Aorta (tissue), 5 donors: ENCODE data around the gene CPTP. TPM values are rescaled to one million over a fixed set of nuclear protein-coding genes. Genes with fewer than 3 reads are reported as not detected.

Experiments used
- ATAC-seq: fragments of 200-7000 bp; cut with Tn5 transposase; one replicate; pipeline ENCODE4 v1.9.1; 2022; ENCODE audit warnings: moderate library complexity; ENCODE audit not compliant: low FRiP score
- DNase-seq, 2 donors: peaks; one replicate each; pipeline ENCODE4 v3.0.0-alpha.2; 2020
- H3K27ac ChIP-seq, 2 donors: one replicate each; pipeline ENCODE4 v1.5.1; 2013; ENCODE audit warnings: low read length in 2 of 2, mild to moderate bottlenecking in 2 of 2, moderate library complexity in 2 of 2, control low read depth in 1 of 2, inconsistent platforms in 1 of 2, low read depth in 1 of 2
- H3K27me3 ChIP-seq, 2 donors: one replicate each; pipeline ENCODE4 v1.6.1; 2013; ENCODE audit warnings: control low read depth in 1 of 2, low read length in 1 of 2, mild to moderate bottlenecking in 1 of 2, moderate library complexity in 1 of 2; ENCODE audit not compliant: insufficient read depth in 2 of 2, control insufficient read depth in 1 of 2
- H3K36me3 ChIP-seq, 2 donors: one replicate each; pipeline ENCODE4 v1.6.1; 2013; ENCODE audit warnings: control low read depth in 1 of 2, low read length in 1 of 2, mild to moderate bottlenecking in 1 of 2; ENCODE audit not compliant: insufficient read depth in 2 of 2, control insufficient read depth in 1 of 2
- H3K4me1 ChIP-seq, 2 donors: one replicate each; pipeline ENCODE4 v1.6.1; 2013; ENCODE audit warnings: low read length in 2 of 2, control low read depth in 1 of 2, mild to moderate bottlenecking in 1 of 2, moderate library complexity in 1 of 2; ENCODE audit not compliant: insufficient read depth in 2 of 2, control insufficient read depth in 1 of 2
- H3K4me3 ChIP-seq, 2 donors: one replicate each; pipeline ENCODE4 v1.5.1; 2013; ENCODE audit warnings: low read length in 2 of 2, control low read depth in 1 of 2, mild to moderate bottlenecking in 1 of 2
- H3K9me3 ChIP-seq: one replicate; pipeline ENCODE4 v1.6.1; 2013; ENCODE audit warnings: mild to moderate bottlenecking, low read length; ENCODE audit not compliant: control insufficient read depth
- WGBS, 2 donors: extraction: QIAGEN DNeasy Blood & Tissue Kit; methylation state at CpG; one replicate each; pipeline ENCODE4 v1.1.7; 2013; 5-methylcytosine and 5-hydroxymethylcytosine counted together
- intact Hi-C, 2 donors: fragments of 100-400 bp; cut with DNase I; formaldehyde crosslinking; loops; one replicate each; pipeline versions ENCODE4 v1.14.2 to v1.15.0; 2022
- polyA plus RNA-seq, 2 donors: library from polyadenylated mRNA; stranded (reverse); fragments of 200-250 nt; gene quantifications; one replicate each; pipeline ENCODE4 v1.2.3, GENCODE V29; 2013
- total RNA-seq, 2 donors: library from RNA; stranded (reverse); fragmentation: NEBNext Ultra II Directional; extraction: Animal tissue kit (Norgen Biotek cat#: 25700); gene quantifications; one replicate each; pipeline ENCODE4 v1.2.1, GENCODE V29; 2021
- donor health status: healthy with polysubstance abuse.
- donor health status: Bipolar disorder and iron deficiency.
- donor health status: DM: no; HTN: no; CAD: no.
- donor health status: DM: no; HTN: no; CAD: no.
- donor health status: DM: yes; HTN: yes; CAD: no.

Gene CPTP
- total and polyA plus RNA-seq, 4 donors: 12.9 to 16.4 (median 14.4) TPM

- ATAC-seq: no peak
- intact Hi-C loops: loop anchor here in 1 of 2 donors (10.0 kb wide), 1 partner anchor 139 kb away; no protein-coding TSS in a partner anchor
Measured at GRCh38 chr1:1283821-1284220, 40.8 kb upstream of the CPTP start.

DNA sequence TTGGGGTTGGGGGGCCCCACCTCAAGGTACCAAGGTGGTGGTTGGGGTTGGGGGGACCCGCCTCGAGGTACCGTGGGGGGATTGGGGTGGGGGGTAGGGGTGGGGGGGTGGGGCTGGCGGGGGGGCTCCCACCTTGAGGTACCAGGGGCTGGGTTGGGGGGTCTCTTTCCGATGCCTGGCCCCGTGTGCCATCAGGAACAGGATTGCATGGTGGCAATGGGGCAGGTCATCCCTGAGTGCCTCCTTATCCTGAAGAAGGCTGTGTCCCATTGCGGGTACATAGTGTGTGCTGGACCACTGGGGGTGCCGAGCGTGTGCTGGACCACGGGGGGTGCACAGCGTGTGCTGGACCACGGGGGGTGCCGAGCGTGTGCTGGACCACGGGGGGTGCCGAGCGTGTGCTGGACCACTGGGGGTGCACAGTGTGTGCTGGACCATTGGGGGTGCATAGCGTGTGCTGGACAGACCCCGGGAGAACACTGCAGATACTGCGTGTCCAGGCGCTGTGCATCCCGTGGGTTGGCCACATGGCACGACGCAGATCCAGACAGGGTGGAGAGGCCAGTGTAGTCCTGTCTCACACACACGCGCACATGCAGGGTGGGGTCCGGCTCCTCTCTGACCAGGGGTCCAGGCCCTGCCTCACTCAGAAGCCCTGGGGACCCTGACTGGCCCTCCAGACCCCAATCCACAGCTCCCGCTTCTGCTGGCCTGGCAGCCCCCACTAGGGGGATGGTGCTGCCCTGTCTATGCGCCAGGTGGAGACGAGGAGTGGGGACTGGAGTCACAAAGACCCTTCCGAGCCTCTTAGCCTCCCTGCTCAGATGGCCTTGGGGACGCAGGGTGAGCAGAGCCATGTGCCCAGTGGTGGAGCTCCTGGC lies 40.1 kb upstream of the CPTP start:
- no peaks in the 10 kb centered on the region for H3K27me3 ChIP-seq
- H3K4me3 ChIP-seq: no peak overlapping the region
- 85 to 86% methylated on average over 26 to 32 of the region's 32 CpGs for WGBS, 2 donors
- H3K27ac ChIP-seq: no peak overlapping the region
- H3K36me3 ChIP-seq: no peaks in the 10 kb centered on the region
- H3K9me3 ChIP-seq: no peaks in the 10 kb centered on the region
- peak in 1 of 2 donors; percentile 71 for DNase-seq
- intact Hi-C loops: loop anchor here in 1 of 2 donors (10.0 kb wide), 1 partner anchor 140 kb away; no protein-coding TSS in a partner anchor
- H3K4me1 ChIP-seq: no peaks in the 10 kb centered on the region
- ATAC-seq: no peak

More at GRCh38 chr1:1283821-1284220, 40.8 kb upstream of the CPTP start:
- Histone ChIP-seq H3K9me3 (no peaks in the 10 kb centered on the region), H3K4me3 (no peak overlapping the region), H3K36me3 (no peaks in the 10 kb centered on the region), H3K4me1 (no peaks in the 10 kb centered on the region), H3K27ac (no peak overlapping the region), H3K27me3 (no peaks in the 10 kb centered on the region)
- 7 to 14% methylated on average over 7 to 8 of the region's 9 CpGs for WGBS, 2 donors
- no peak for DNase-seq

- H3K9me3 ChIP-seq: no peaks in the 10 kb centered on the region
- H3K36me3 ChIP-seq: no peaks in the 10 kb centered on the region
- H3K27me3 ChIP-seq: no peaks in the 10 kb centered on the region
- no peak overlapping the region for H3K4me3 ChIP-seq
- intact Hi-C loops: loop anchor here in 1 of 2 donors (10.0 kb wide), 1 partner anchor 140 kb away; no protein-coding TSS in a partner anchor
- WGBS, 2 donors: 90 to 91% methylated on average over 22 of the region's 22 CpGs
- DNase-seq (no peak), ATAC-seq (no peak)
- no peaks in the 10 kb centered on the region for H3K4me1 ChIP-seq
- H3K27ac ChIP-seq: no peak overlapping the region
Measured at GRCh38 chr1:1285102-1285571, 39.5 kb upstream of the CPTP start.

- Histone ChIP-seq H3K27me3 (no peaks in the 10 kb centered on the region), H3K9me3 (no peaks in the 10 kb centered on the region), H3K36me3 (no peaks in the 10 kb centered on the region), H3K27ac (no peak overlapping the region), H3K4me1 (no peaks in the 10 kb centered on the region), H3K4me3 (no peak overlapping the region)
- DNase-seq (no peak), ATAC-seq (no peak)
- intact Hi-C loops: loop anchor here in 1 of 2 donors (10.0 kb wide), 1 partner anchor 141 kb away; no protein-coding TSS in a partner anchor
- WGBS, 2 donors: 65 to 73% methylated on average over 31 to 37 of the region's 37 CpGs
Measured at GRCh38 chr1:1285611-1286311, 38.8 kb upstream of the CPTP start.

DNA sequence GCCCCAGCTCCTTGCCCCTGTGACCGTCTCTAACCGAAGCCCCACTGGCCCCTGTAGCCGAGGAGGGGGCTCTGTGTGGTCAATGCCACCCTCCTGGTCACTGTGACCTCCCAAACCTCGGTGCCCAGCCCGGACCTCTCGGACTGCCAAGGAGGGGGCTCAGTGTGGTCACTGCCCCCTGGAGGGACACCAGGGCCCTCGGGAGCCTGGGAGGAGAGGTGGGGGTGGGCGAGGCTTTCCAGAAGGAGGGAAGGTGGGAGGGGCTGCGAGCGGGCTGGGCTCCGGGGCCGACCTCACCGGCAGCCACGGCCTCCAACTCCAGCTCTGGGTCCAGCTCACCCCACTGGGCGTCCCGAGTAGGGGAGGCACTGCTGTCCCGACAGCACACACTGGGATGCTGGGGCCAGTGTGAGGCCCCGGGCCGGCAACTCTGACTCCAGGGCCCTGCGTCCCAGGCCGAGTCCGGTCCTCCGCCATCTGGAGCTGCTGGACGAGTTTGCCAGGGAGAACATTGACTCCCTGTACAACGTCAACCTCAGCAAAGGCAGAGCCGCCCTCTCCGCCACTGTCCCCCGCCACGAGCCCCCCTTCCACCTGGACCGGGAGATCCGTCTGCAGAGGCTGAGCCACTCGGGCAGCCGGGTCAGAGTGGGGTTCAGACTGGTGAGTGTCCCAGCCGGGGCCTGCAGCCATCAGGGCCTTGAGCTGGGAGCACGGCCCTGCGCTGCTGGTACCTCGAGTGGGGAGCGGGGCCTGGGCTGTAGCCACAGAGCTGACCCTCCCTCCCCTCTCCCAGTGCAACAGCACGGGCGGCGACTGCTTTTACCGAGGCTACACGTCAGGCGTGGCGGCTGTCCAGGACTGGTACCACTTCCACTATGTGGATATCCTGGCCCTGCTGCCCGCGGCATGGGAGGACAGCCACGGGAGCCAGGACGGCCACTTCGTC lies 38.0 kb upstream of the CPTP start:
- Histone ChIP-seq H3K9me3 (no peaks in the 10 kb centered on the region), H3K4me1 (no peaks in the 10 kb centered on the region), H3K4me3 (no peak overlapping the region), H3K27me3 (no peaks in the 10 kb centered on the region), H3K27ac (no peak overlapping the region), H3K36me3 (no peaks in the 10 kb centered on the region)
- intact Hi-C loops: loop anchor here in 1 of 2 donors (10.0 kb wide), 1 partner anchor 142 kb away; no protein-coding TSS in a partner anchor
- no peak for ATAC-seq
- WGBS, 2 donors: 67 to 68% methylated on average over 49 to 50 of the region's 50 CpGs
- DNase-seq: no peak

- DNase-seq (no peak), ATAC-seq (no peak)
- intact Hi-C loops: loop anchor here in 1 of 2 donors (10.0 kb wide), 1 partner anchor 143 kb away; no protein-coding TSS in a partner anchor
- no peaks in the 10 kb centered on the region for H3K4me1 ChIP-seq
- WGBS, 2 donors: 82 to 86% methylated on average over 41 to 46 of the region's 46 CpGs
- no peaks in the 10 kb centered on the region for H3K27me3 ChIP-seq
- H3K27ac ChIP-seq: no peak overlapping the region
- H3K9me3 ChIP-seq: no peaks in the 10 kb centered on the region
- H3K36me3 ChIP-seq: no peaks in the 10 kb centered on the region
- no peak overlapping the region for H3K4me3 ChIP-seq
Measured at GRCh38 chr1:1287288-1288110, 37.1 kb upstream of the CPTP start.

DNA sequence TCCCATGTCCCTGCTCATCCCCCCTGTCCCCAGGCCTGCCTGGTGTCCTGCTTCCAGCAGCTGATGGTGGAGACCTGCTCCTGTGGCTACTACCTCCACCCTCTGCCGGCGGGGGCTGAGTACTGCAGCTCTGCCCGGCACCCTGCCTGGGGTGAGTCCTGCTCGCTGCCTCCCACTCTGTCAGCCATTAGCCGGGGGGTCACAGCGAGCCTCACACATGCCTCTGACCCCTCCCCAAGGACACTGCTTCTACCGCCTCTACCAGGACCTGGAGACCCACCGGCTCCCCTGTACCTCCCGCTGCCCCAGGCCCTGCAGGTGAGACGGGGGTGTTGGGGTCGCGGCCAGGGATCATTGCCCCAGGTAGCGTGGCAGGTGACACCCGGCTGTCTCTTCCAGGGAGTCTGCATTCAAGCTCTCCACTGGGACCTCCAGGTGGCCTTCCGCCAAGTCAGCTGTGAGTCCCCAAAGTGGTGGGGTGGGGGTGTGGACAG lies 34.3 kb upstream of the CPTP start:
- peak in 1 of 2 donors; percentile 88 for DNase-seq
- peak; percentile 48 for ATAC-seq
- no peaks in the 10 kb centered on the region for H3K36me3 ChIP-seq
- H3K27me3 ChIP-seq: no peaks in the 10 kb centered on the region
- no peak overlapping the region for H3K27ac ChIP-seq
- no peak overlapping the region for H3K4me3 ChIP-seq
- no peaks in the 10 kb centered on the region for H3K9me3 ChIP-seq
- WGBS, 2 donors: 51 to 54% methylated on average over 15 of the region's 15 CpGs
- H3K4me1 ChIP-seq: no peaks in the 10 kb centered on the region
- intact Hi-C loops: loop anchor here (5.0 to 10.0 kb wide), 2 partner anchors 168 to 305 kb away; partner anchors contain the start of gene PERM1 (in 1 of the 2)
